22Rv1 (cell line): ENCODE data around the gene PLIN5.

Experiments used
- ZFX ChIP-seq: fragments of 450-650 bp; IDR thresholded peaks from 2 replicates; pipeline ENCODE4 v1.6.1; 2017; ENCODE audit warnings: antibody characterized with exemption, borderline replicate concordance
- TF ChIP-seq, protein P1 (sequence below): fragments of 450-650 bp; IDR thresholded peaks from 2 replicates; pipeline ENCODE4 v1.5.1; 2017; ENCODE audit warnings: mild to moderate bottlenecking

GRCh38 chr19:4507150-4507452, 27.9 kb downstream of the PLIN5 start:
- TF ChIP-seq, protein P1, sequence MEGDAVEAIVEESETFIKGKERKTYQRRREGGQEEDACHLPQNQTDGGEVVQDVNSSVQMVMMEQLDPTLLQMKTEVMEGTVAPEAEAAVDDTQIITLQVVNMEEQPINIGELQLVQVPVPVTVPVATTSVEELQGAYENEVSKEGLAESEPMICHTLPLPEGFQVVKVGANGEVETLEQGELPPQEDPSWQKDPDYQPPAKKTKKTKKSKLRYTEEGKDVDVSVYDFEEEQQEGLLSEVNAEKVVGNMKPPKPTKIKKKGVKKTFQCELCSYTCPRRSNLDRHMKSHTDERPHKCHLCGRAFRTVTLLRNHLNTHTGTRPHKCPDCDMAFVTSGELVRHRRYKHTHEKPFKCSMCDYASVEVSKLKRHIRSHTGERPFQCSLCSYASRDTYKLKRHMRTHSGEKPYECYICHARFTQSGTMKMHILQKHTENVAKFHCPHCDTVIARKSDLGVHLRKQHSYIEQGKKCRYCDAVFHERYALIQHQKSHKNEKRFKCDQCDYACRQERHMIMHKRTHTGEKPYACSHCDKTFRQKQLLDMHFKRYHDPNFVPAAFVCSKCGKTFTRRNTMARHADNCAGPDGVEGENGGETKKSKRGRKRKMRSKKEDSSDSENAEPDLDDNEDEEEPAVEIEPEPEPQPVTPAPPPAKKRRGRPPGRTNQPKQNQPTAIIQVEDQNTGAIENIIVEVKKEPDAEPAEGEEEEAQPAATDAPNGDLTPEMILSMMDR, result no peak
- TF ChIP-seq ZFX, result no peak
